HEK293 (cell line): ENCODE measurements around the gene AGT.
"Not testable (repeated sequence)": the region's sequence is repeated elsewhere in the genome, so short reads cannot be mapped to it uniquely, and the experiment has no call there.

Experiments
- CTCF ChIA-PET: fragments of 350-600 bp; formaldehyde crosslinking; extraction: SDS; loops from one replicate; lab custom pipeline; 2021; ENCODE audit warnings: antibody characterized with exemption; lab: Yijun Ruan, JAX
- POLR2A ChIA-PET: fragments of 300-600 bp; formaldehyde crosslinking; extraction: SDS; loops from one replicate; lab custom pipeline; 2020; ENCODE audit warnings: antibody characterized with exemption, inconsistent platforms; lab: Yijun Ruan, JAX
- H3K27ac ChIP-seq: fragments of 200-500 bp; sonication (Bioruptor generic); 2 replicates; pipeline ENCODE4 v1.5.1; 2014; ENCODE audit warnings: low read depth, low read length, control low read depth, inconsistent platforms; ENCODE audit errors: extremely low read depth
- H3K36me3 ChIP-seq, 2 experiments: fragments of 200-500 bp in 1 of 2; sonication (Bioruptor generic) in 1 of 2; 1 replicate in 1 of 2; 2 replicates in 1 of 2; pipeline ENCODE4 v1.5.1; 2014 to 2017; ENCODE audit warnings: inconsistent platforms in 2 of 2, low read length in 2 of 2; ENCODE audit not compliant: control insufficient read depth in 2 of 2, insufficient read depth in 1 of 2
- H3K4me1 ChIP-seq: fragments of 200-500 bp; sonication (Bioruptor generic); 2 replicates; pipeline ENCODE4 v1.5.1; 2014; ENCODE audit warnings: mild to moderate bottlenecking, low read length, inconsistent platforms; ENCODE audit not compliant: control insufficient read depth, insufficient read depth
- H3K4me3 ChIP-seq: 2 replicates; pipeline ENCODE4 v1.5.1; 2011; ENCODE audit warnings: low read depth, mild to moderate bottlenecking, control low read depth, low read length, moderate library complexity
- H3K9me3 ChIP-seq: fragments of 200-500 bp; sonication (Bioruptor generic); 2 replicates; pipeline ENCODE4 v1.5.1; 2014; ENCODE audit warnings: low read depth, low read length, inconsistent platforms; ENCODE audit not compliant: control insufficient read depth, insufficient read depth
- KLF16 ChIP-seq: fragments of 450-650 bp; formaldehyde crosslinking; IDR thresholded peaks from 2 replicates; pipeline ENCODE4 v1.5.1; 2017; ENCODE audit warnings: missing biosample characterization, missing genetic modification characterization
- PRDM2 ChIP-seq: fragments of 450-650 bp; formaldehyde crosslinking; IDR thresholded peaks from 2 replicates; pipeline ENCODE4 v1.5.1; 2016; ENCODE audit warnings: missing biosample characterization, missing genetic modification characterization, borderline replicate concordance
- ZBTB20 ChIP-seq: fragments of 450-650 bp; formaldehyde crosslinking; IDR thresholded peaks from 2 replicates; pipeline ENCODE4 v1.5.1; 2016; ENCODE audit warnings: missing biosample characterization, missing genetic modification characterization
- ZNF239 ChIP-seq: fragments of 450-650 bp; formaldehyde crosslinking; IDR thresholded peaks from 2 replicates; pipeline ENCODE4 v1.5.1; 2016; ENCODE audit warnings: missing biosample characterization, missing genetic modification characterization
- ZNF518A ChIP-seq: fragments of 450-650 bp; formaldehyde crosslinking; conservative IDR thresholded peaks from 2 replicates; pipeline ENCODE4 v1.5.1; 2016; ENCODE audit warnings: low read depth, missing biosample characterization, missing genetic modification characterization
- ZNF529 ChIP-seq: fragments of 450-650 bp; formaldehyde crosslinking; IDR thresholded peaks from 2 replicates; pipeline ENCODE4 v1.5.1; 2017; ENCODE audit warnings: missing genetic modification characterization, missing biosample characterization; ENCODE audit not compliant: insufficient replicate concordance
- ZNF561 ChIP-seq: fragments of 450-650 bp; IDR thresholded peaks from 2 replicates; pipeline ENCODE4 v1.5.1; 2018; ENCODE audit warnings: missing biosample characterization, missing genetic modification characterization, borderline replicate concordance
- ZNF626 ChIP-seq: fragments of 450-650 bp; sonication (Bioruptor Pico); formaldehyde crosslinking; IDR thresholded peaks from 2 replicates; pipeline ENCODE4 v1.5.1; 2018; ENCODE audit warnings: missing biosample characterization, missing genetic modification characterization, inconsistent platforms
- ZNF837 ChIP-seq: fragments of 450-650 bp; formaldehyde crosslinking; IDR thresholded peaks from 2 replicates; pipeline ENCODE4 v1.5.1; 2016; ENCODE audit warnings: missing biosample characterization, missing genetic modification characterization
- ZSCAN16 ChIP-seq: fragments of 450-650 bp; formaldehyde crosslinking; IDR thresholded peaks from 2 replicates; pipeline ENCODE4 v1.5.1; 2016; ENCODE audit warnings: missing biosample characterization, missing genetic modification characterization
- TF ChIP-seq, protein P1 (sequence below): fragments of 450-650 bp; formaldehyde crosslinking; IDR thresholded peaks from 2 replicates; pipeline ENCODE4 v1.5.1; 2016; ENCODE audit warnings: missing biosample characterization, missing genetic modification characterization
- TF ChIP-seq, protein P2 (sequence below): fragments of 450-650 bp; formaldehyde crosslinking; IDR thresholded peaks from 2 replicates; pipeline ENCODE4 v1.5.1; 2017; ENCODE audit warnings: missing biosample characterization, missing genetic modification characterization

Gene AGT

DNA sequence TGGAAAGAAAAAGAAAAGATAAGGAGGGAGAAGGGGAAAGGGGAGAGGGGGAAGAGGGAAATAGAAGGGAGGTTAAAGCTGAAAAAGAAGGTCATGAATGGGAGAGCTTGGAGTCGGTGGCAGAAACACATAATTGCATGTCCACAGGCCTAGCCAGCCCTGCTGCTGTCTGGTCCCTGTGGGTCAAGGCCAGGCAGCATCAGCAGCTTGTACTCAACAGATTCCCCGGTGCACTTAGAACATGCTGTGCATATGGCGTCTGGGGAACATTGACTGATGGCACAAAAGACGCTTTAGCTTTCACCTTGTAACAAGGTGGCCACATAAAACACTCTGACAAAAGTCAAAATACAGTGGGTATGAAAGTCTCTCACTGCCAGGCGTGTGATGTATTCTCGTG, 45.7 kb downstream of the AGT start (continued):
- TF ChIP-seq, protein P1, sequence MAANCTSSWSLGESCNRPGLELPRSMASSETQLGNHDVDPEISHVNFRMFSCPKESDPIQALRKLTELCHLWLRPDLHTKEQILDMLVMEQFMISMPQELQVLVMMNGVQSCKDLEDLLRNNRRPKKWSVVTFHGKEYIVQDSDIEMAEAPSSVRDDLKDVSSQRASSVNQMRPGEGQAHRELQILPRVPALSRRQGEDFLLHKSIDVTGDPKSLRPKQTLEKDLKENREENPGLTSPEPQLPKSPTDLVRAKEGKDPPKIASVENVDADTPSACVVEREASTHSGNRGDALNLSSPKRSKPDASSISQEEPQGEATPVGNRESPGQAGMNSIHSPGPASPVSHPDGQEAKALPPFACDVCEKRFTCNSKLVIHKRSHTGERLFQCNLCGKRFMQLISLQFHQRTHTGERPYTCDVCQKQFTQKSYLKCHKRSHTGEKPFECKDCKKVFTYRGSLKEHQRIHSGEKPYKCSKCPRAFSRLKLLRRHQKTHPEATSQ (tag by site-specific recombination): no peak
- TF ChIP-seq ZNF561 (tag by site-specific recombination): no peak
- TF ChIP-seq KLF16 (tag by site-specific recombination): no peak
- TF ChIP-seq, protein P2, sequence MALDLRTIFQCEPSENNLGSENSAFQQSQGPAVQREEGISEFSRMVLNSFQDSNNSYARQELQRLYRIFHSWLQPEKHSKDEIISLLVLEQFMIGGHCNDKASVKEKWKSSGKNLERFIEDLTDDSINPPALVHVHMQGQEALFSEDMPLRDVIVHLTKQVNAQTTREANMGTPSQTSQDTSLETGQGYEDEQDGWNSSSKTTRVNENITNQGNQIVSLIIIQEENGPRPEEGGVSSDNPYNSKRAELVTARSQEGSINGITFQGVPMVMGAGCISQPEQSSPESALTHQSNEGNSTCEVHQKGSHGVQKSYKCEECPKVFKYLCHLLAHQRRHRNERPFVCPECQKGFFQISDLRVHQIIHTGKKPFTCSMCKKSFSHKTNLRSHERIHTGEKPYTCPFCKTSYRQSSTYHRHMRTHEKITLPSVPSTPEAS: no peak

- POLR2A ChIA-PET: no interaction called here
- H3K36me3 ChIP-seq: peaks cover 58 to 66% of the 10 kb centered on the region in 2 experiments
- TF ChIP-seq ZSCAN16 (tag by site-specific recombination) (peak; percentile 32; the same call in 1 of the 2 replicates), ZNF518A (tag by site-specific recombination) (no peak), ZNF837 (no peak)
Measured at GRCh38 chr1:230661976-230662375, 51.9 kb downstream of the AGT start.

DNA sequence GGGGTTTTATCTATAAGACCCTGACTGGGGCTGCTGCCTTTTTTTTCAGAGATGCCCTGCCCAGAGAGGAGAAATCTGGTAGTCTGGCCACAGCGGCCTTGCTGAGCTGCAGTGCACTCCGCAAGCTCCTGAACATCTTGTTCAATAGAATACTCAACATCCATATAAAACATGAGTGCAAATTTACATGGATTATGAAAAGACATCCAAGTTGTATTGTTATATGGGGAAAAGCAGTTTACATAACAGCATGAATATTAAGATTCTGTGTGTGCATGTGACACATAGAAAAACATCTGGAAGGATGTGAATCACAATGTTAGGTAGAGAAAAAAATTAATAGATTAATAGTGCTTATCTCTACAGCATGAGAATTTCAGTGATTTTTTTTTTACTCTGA, 55.2 kb downstream of the AGT start:
- H3K27ac ChIP-seq: no peak overlapping the region
- H3K4me3 ChIP-seq: no peak overlapping the region
- ChIA-PET POLR2A (interaction anchor here (0.8 kb wide), 1 partner anchor 1100 kb away, joined by 3 read pairs; the partner anchor contains the start of gene ABCB10), CTCF (no interaction called here)
- H3K9me3 ChIP-seq: no peaks in the 10 kb centered on the region
- H3K36me3 ChIP-seq: peaks cover 31 to 37% of the 10 kb centered on the region in 2 experiments
- H3K4me1 ChIP-seq: no peaks in the 10 kb centered on the region
- TF ChIP-seq PRDM2 (tag by site-specific recombination) (no peak), ZNF529 (no peak), ZNF239 (no peak), ZNF626 (tag by site-specific recombination) (no peak), ZBTB20 (no peak)

More at GRCh38 chr1:230661976-230662375, 51.9 kb downstream of the AGT start:
- H3K4me3 ChIP-seq: no peak overlapping the region
- H3K4me1 ChIP-seq: no peaks in the 10 kb centered on the region
- no peaks in the 10 kb centered on the region for H3K9me3 ChIP-seq
- H3K27ac ChIP-seq: no peak overlapping the region
- CTCF ChIA-PET: interaction anchor here (0.5 to 0.7 kb wide), 2 partner anchors 20 to 917 kb away, joined by 3 to 7 read pairs; no protein-coding TSS in a partner anchor

GRCh38 chr1:230658103-230658502, 55.8 kb downstream of the AGT start:
- H3K4me3 ChIP-seq, H3K27ac ChIP-seq, CTCF ChIA-PET, H3K9me3 ChIP-seq, H3K4me1 ChIP-seq: not testable (repeated sequence)
- POLR2A ChIA-PET: interaction anchor here (0.8 kb wide), 1 partner anchor 1099 kb away, joined by 3 read pairs; the partner anchor contains the start of gene ABCB10
- H3K36me3 ChIP-seq: peaks cover 26 to 32% of the 10 kb centered on the region in 2 experiments

GRCh38 chr1:230656719-230657118, 57.2 kb downstream of the AGT start:
- H3K36me3 ChIP-seq: peaks cover 21 to 23% of the 10 kb centered on the region in 2 experiments
- CTCF ChIA-PET: interaction anchor here (0.6 to 0.7 kb wide), 2 partner anchors 280 to 293 kb away, joined by 3 read pairs; no protein-coding TSS in a partner anchor
- POLR2A ChIA-PET: not testable (repeated sequence)

More at GRCh38 chr1:230656719-230657118, 57.2 kb downstream of the AGT start:
- not testable (repeated sequence) for H3K9me3 ChIP-seq, H3K27ac ChIP-seq, H3K4me1 ChIP-seq, H3K4me3 ChIP-seq
